GM18873 (cell line): ENCODE measurements around the gene BICDL2.
"Not testable (repeated sequence)": the region's sequence is repeated elsewhere in the genome, so short reads cannot be mapped to it uniquely, and the experiment has no call there.

Experiments used
- ATAC-seq: cut with Tn5 transposase; IDR thresholded peaks from one replicate; pipeline ENCODE4 v1.9.1; 2021; ENCODE audit warnings: mild to moderate bottlenecking, moderate library complexity, moderate number of reproducible peaks; ENCODE audit not compliant: unreplicated experiment, low FRiP score

BICDL2 gene, protein sequence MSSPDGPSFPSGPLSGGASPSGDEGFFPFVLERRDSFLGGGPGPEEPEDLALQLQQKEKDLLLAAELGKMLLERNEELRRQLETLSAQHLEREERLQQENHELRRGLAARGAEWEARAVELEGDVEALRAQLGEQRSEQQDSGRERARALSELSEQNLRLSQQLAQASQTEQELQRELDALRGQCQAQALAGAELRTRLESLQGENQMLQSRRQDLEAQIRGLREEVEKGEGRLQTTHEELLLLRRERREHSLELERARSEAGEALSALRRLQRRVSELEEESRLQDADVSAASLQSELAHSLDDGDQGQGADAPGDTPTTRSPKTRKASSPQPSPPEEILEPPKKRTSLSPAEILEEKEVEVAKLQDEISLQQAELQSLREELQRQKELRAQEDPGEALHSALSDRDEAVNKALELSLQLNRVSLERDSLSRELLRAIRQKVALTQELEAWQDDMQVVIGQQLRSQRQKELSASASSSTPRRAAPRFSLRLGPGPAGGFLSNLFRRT

DNA sequence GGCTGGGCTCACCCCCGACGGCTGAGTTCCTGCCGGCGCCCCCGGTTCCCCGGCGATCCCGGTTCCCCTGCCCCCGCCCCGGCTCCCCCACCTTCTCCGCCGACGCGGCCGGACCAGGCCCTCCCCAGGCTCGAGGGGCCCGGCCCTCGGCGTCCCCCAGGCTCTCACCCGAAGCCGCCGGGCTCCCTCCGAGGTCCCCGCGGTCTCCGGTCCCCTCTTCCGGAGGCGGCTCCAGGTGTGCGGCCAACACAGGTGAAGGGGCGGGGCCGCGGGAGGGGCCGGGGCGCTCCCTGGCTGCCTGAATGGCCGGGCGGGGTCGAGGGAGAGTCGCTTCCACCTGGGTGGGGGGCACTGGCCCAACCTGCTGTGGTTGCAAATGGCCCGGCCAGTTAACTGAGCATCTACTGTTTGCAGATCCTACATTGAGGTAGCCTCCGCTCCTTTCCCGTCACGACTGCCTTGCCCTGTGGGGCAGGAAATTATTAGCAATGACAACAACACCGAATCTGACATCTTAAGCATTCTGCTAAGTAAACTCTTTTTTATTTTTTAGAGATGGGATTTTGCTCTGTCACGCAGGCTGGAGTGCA, at the start of gene BICDL2:
TSS of gene BICDL2 (minus strand) at position 219 of the 590 bp plus-strand sequence. CDS start 1,448 bp downstream, outside the sequence.
- no peak for ATAC-seq

DNA sequence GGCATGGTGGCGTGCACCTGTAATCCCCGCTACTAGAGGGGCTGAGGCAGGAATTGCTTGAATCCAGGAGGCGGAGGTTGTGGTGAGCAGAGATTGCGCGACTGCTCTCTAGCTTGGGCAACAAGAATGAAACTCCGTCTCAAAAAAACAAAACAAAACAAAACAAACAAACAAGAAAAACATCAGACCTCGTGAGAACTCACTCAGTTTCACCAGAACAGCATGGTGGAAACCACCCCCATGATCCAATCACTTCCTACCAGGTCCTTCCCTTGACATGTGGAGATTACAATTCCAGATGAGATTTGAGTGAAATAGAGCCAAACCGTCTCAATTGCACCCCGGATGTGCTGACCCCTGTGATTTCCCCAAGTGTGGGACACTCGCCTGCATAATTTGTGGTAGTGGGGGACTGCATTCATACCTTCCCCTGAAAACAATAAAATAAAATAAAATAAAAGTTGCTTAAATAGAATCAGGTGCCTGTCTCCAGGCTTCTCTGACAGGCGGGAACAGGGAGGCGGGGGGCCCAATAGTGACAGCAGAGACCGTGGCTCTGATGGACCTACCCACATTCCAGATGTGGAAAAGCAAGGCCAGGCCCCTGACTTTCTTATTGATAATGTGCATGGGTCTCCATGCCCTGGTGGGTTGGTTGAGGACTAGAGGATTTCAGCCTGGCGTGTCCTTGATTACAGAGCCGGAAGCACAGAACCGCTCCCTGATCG, 49.3 kb upstream of the BICDL2 start:
- ATAC-seq: no peak

DNA sequence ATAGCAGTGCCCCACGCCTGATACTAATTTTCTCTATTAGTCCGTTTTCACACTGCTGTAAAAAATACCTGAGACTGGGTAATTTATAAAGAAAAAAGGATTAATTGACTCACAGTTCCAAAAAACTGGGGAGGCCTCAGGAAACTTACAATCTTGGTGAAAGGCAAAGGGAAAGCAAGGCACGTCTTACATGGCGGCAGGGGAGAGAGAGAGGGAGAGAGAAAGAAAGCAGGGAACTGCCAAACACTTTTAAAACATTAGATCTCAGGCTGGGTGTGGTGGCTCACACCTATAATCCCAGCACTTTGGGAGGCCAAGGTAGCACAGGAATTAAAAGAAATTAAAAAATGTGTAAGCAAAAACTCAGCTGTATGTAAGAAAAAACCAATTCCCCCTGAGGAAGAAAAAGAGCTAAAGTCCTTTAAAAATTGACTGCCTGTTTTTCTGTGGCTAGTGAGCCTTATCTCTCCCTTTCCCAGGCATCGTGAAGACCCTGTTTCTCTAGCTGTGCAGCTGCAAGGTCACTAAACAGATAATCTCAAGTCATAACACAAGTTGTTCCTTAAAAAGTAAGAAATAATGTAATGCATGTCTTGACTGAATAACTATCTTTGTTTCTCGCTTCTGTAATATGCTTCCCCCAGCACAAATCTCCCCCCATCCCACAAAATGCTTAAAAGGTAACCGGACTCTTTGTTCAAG, 48.4 kb upstream of the BICDL2 start:
- no peak for ATAC-seq

DNA sequence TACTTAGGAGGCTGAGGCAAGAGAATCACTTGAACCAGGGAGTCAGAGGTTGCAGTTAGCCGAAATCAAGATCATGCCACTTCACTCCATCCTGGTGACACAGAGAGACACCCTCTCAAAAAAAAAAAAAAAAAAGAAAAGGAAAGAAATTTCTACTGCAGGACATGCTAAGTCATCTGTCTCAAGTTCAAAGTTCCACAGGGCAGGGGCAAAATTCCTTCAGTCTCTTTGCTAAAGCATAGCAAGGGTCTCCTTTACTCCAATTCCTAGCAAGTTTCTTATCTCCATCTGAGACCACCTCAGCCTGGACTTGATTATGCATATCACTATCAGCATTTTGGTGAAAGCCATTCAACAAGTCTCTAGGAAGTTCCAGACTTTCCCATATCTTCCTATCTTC, 47.7 kb upstream of the BICDL2 start:
- ATAC-seq: no peak

DNA sequence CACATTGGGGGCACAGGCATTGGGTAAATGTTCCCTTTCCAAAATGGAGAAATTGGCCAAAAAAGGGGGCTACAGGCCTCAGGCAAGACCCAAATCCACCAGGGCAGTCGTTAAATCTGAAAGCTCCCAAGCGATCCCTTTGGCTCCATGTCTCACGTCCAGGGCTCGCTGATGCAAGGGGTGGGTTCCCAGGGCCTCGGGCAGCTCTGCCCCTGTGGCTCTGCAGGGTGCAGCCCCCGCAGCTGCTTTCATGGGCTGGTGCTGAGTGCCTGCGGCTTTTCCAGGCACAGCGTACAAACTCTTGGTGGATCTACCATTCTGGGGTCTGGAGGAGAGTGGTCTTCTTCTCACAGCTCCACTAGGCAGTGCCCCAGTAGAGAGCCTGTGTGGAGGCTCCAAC, 46.7 kb upstream of the BICDL2 start:
- ATAC-seq: not testable (repeated sequence)

DNA sequence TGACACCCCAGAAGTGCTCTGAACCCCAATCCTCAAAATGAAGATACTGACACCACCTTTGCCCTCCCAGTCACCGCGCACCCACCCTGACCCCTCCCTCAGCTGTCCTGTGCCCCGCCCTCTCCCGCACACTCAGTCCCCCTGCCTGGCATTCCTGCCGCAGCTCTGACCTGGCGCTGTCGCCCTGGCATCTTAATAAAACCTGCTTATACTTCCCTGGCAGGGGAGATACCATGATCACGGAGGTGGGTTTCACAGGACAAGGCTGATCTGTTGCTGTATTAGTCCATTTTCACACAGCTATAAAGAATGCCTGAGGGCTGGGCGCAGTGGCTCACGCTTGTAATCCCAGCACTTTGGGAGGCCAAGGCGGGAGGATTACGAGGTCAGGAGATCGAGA, 45.2 kb upstream of the BICDL2 start:
- not testable (repeated sequence) for ATAC-seq

DNA sequence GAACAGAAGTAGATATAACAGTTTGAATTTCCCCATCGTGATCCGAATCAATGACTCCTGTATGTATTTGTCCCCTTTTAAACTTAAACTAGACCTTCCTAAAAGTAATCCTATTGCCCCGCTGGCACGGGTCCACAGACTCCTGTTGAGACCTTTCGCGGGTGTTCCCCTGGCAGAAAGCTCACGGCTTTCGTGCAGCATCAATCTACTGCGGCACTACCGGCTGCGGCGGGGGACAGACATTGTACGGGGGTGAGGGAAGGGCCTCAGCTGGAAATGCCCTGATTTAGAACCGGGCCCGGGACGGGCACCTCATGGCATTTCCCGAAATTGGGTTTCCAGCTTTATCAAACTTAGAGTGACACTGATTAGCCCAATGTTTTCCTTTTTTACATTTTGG, 43.3 kb upstream of the BICDL2 start:
- no peak for ATAC-seq

DNA sequence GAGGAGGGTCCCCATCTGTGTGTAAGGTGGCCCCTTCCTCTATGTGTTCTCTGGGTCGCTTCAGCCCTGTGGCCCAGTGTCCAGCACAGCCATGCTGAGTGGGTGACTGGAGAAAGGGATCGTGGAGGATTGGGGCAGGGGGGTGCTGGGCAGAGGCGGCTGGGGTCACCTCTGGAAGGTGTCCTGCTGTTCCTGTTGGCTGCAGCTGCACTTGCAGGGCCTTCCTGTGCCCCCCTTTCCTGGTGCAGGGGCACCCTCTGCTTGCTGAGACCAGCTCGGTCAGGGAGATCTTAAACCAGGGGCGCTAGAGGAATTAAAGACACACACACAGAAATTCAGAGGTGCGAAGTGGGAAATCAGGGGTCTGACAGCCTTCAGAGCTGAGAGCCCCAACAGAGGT, 39.8 kb upstream of the BICDL2 start:
- no peak for ATAC-seq

DNA sequence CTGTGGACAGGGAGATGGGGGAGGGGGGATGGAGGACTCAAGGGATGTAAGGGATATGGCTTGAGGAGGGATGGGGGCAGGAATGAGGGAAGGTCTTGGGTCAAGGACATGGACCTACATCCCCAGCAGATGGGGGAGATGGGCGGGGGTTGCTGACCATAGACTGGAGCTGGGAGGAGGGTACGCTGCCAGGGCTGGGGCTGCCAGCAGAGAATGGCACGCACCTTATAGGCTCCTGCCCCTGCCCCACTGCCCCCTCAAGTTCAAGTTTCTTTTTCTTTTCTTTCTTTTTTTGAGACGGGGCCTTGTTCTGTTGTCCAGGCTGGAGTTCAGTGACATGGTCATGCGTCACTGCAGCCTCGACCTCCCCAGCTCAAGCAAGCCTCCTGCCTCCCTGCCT, 39.2 kb upstream of the BICDL2 start:
- not testable (repeated sequence) for ATAC-seq

DNA sequence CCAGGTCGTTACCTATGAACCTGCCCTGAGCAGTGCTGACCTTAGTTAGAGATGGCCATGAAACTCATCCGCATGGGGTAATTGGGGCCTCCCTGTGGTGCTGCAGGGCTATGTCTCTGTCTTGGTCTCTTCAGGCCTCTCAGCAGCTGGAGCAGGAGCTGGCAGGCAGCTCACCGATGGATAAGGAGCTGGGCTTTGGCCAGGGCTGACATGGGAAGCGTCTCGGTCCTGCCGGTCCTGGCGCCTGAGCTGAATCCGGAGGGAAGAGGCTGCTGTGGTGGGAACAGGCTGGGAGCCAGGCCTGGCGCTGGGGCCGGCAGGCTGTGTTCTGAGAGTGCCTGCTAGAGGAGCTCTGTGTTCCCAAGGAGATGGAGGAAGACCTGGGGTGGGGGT, 38.8 kb upstream of the BICDL2 start:
- ATAC-seq: no peak

DNA sequence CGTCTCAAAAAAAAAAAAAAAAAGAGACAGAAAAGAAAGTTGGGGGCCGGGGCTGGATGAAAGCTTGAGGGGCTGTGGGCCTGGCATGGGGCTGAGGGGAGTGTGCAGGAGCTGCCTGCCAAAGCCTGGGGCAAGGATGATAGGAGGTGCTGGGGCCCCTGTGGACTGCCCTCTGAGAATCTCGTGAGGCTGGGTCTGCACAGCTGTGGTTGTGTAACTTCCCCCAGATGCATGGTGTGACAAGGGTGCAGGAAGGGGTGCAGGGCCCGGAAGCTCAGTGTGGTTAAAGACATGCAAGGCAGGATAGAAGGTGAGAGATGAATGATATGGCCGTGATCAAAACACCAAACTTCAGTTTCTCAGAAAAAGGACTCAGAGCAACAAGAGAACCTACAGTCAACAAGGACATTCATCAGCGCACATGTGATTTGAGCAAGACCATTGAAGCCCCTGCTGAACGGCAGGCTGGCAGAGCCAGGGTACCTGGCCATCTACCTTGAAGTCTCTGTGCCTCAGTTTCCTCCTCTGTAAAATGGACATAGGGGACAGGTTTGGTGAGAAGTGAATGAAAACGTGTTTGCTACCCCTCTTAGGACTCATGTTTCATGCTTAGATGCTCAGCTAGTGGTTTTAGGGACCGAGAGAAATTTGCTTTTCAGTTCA, 38.2 kb upstream of the BICDL2 start:
- ATAC-seq: peak; percentile 61

DNA sequence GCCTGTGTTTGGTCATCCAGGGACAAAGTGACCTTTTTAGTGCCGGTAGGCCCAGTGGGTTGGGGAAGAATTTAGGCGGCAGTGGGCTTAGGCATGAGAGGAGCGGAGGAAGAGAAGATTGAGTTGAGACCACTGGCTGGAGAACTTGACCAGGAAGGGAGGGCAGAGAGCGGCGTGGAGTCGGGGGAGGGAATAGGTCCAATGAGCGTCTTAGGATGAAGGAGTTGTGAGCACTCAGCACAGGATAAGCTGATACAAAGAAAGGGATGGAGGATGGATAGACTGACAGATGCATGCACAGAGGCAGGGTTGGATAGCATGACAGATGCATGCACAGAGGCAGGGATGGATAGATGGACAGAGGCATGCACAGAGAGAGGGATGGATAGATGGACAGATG, 36.7 kb upstream of the BICDL2 start:
- no peak for ATAC-seq

DNA sequence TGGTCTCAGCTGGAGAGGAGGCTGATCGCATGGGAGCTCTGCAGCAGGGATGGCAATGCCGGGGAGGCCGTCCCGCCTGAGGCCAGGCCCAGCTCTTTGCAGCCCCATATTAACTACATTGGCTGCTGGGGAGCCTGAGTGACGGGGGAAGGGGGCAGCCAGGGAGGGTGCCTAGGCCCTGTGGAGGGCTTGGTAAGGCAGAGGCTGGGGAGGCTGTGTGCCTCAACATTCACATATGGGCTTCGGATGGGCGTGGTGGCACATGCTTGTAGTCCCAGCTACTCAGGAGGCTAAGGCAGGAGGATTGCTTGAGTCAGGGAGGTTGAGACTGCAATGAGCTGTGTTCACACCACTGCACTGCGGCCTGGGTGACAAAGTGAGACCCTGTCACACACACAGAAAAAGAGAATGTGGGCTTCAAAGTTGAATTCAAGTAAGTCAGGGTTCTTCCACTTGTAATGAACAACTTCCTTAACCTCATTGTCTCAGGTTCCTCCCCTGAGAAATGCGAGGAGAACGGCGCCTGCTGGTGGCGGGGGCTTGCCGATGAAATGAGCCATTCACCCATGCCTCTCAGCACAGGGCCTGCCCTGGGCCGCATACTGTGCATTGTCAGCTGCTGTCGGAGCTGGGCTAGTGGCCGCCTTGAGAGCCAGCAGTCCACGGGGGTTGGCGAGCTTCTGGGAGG, 36.0 kb upstream of the BICDL2 start:
- not testable (repeated sequence) for ATAC-seq

DNA sequence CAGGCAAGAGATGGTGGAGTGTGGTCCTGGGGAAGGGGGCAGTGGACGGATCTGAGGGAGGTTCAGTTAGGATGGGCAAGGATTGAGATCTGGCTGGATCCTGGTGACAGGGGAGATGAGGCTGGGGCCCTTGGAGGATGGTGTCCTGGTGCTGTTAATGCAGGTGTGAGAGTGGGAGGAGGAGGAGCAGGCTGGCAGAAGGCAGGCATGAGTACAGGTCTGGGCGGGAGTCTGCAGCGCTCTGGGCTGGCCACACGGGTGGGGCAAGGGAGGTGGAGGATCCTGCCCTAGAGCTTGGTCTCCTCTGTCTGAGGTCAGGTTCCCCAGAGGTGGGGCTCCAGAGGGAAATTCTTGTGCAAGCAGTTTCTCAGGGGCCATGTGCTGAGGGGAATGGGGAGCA, 35.4 kb upstream of the BICDL2 start:
- not testable (repeated sequence) for ATAC-seq

DNA sequence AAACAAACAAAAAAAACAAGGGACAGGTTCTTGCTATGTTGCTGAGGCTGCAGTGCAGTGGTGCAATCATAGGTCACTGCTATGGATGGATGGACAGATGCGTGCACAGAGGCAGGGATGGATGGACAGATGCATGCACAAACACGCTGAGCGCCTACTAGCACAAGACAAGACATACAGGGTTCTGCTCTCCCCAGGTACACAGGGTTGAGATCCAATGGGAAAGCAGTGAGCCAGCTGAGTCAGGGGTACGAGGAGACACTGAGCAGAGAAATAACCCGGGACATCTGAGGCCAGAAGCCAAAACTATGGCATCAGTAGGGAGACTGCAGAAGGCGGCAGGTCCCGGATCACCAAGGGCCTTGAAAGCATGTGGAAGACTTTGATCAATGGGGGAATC, 34.9 kb upstream of the BICDL2 start:
- ATAC-seq: no peak

DNA sequence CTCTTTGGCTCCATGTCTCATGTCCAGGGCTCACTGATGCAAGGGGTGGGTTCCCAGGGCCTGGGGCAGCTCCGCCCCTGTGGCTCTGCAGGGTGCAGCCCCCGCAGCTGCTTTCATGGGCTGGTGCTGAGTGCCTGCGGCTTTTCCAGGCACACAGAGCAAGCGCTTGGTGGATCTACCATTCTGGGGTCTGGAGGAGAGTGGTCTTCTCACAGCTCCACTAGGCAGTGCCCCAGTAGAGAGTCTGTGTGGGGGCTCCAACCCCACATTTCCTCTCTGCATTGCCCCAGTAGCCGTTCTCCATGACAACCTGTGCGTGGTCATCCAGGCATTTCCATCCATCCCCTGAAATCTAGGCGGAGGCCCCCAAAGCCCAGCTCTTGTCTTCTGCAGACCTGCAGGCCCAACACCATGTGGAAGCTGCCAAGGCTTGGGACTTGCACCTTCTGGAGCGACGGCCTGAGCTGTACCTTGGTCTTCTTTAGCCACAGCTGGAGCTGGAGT, 33.9 kb upstream of the BICDL2 start:
- no peak for ATAC-seq

DNA sequence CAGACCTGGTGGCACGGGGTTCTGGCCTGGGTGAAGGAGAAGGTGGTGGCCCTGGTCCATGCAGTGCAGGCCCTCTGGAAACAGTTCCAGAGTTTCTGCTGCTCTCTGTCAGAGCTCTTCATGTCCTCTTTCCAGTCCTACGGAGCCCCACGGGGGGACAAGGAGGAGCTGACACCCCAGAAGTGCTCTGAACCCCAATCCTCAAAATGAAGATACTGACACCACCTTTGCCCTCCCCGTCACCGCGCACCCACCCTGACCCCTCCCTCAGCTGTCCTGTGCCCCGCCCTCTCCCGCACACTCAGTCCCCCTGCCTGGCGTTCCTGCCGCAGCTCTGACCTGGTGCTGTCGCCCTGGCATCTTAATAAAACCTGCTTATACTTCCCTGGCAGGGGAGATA, 32.4 kb upstream of the BICDL2 start:
- not testable (repeated sequence) for ATAC-seq

DNA sequence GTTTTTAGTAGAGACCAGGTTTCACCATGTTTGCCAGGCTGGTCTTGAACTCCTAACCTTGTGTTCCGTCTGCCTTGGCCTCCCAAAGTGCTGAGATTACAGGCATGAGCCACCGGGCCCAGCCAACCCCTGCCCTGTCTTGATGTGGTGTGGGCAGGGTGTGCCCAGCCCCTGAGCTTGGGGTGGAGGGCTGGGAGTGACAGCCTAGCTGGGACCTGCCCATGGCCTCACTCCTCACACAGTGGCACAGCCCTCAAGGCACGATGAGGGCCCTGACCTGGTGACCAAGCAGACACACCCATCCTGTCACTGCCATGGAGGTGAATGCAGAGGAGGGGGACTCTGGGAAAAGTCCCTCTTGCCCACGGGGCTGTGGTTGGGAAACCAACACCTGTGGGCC, 31.7 kb upstream of the BICDL2 start:
- ATAC-seq: no peak

DNA sequence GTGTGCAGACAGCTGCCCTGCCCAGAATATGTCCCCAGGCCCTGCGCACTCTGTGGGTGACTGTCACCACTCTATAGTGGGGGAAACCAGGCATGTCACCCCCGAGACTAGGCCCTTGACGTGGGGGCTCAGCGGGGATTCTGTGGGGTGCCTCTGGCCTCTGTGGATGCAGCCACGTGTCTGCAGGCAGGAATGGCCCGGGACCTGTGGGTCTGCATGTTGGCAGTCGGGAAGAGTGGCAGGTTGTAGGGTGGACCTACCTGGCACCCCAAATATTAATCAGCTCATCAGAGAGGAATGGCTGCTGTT, 29.6 kb upstream of the BICDL2 start:
- ATAC-seq: no peak
